Gastroesophageal sphincter (tissue), 4 donors: Measurements from ENCODE around the gene BIRC7. TPM values are rescaled to one million over a fixed set of nuclear protein-coding genes. Genes with fewer than 3 reads are reported as not detected.

Source experiments
- ATAC-seq: fragments of 150-250 bp; one replicate; pipeline ENCODE4 v1.9.1; 2016; ENCODE audit warnings: mild to moderate bottlenecking, moderate library complexity
- H3K27ac ChIP-seq, 4 donors: fragments of 200-600 bp; sonication (generic) in 3 of 4; 1 replicate in 3 of 4; 2 replicates in 1 of 4; pipeline ENCODE4 v1.5.1; 2016 to 2019
- H3K27me3 ChIP-seq: fragments of 200-600 bp; sonication (generic); one replicate; pipeline ENCODE4 v1.5.1; 2019
- H3K36me3 ChIP-seq, 2 donors: fragments of 200-600 bp; sonication (generic); one replicate each; pipeline ENCODE4 v1.5.1; 2019; ENCODE audit warnings: control low read depth in 1 of 2
- H3K4me1 ChIP-seq, 3 donors: fragments of 200-600 bp; sonication (generic); 1 replicate in 2 of 3; 2 replicates in 1 of 3; pipeline ENCODE4 v1.5.1; 2016 to 2019; ENCODE audit warnings: control low read depth in 2 of 3
- H3K4me3 ChIP-seq, 2 donors: fragments of 200-600 bp; sonication (generic); one replicate each; pipeline ENCODE4 v1.5.1; 2019; ENCODE audit warnings: mild to moderate bottlenecking in 1 of 2, moderate library complexity in 1 of 2
- H3K9me3 ChIP-seq, 3 donors: fragments of 200-600 bp; sonication (generic); one replicate each; pipeline ENCODE4 v1.5.1; 2017 to 2019; ENCODE audit warnings: control low read depth in 2 of 3
- CTCF ChIP-seq, 4 experiments: fragments of 200-600 bp in 2 of 4; fragments of 450-650 bp in 2 of 4; sonication (generic) in 1 of 4; IDR thresholded peaks; one replicate each; pipeline ENCODE4 v1.5.1; 2017 to 2019; ENCODE audit warnings: antibody characterized with exemption in 4 of 4, mild to moderate bottlenecking in 2 of 4, moderate library complexity in 2 of 4
- EP300 ChIP-seq: sonication (generic); formaldehyde crosslinking; IDR thresholded peaks from one replicate; pipeline ENCODE4 v1.6.1; 2017; ENCODE audit warnings: antibody characterized with exemption, mild to moderate bottlenecking
- POLR2A ChIP-seq, 2 donors: fragments of 450-650 bp; IDR thresholded peaks; one replicate each; pipeline ENCODE4 v1.6.1; 2017; ENCODE audit warnings: antibody characterized with exemption in 2 of 2, mild to moderate bottlenecking in 2 of 2, moderate library complexity in 1 of 2
- POLR2AphosphoS5 ChIP-seq: sonication (generic); formaldehyde crosslinking; IDR thresholded peaks from one replicate; pipeline ENCODE4 v1.6.1; 2017; ENCODE audit warnings: antibody characterized with exemption
- WGBS, 2 donors: methylation state at CpG; one replicate each; pipeline ENCODE4 v1.1.5; 2018; ENCODE audit warnings: low coverage in 1 of 2; 5-methylcytosine and 5-hydroxymethylcytosine counted together
- total RNA-seq, 4 donors: library from RNA; depleted of rRNA; stranded (reverse); fragments of >200 nt; gene quantifications; one replicate each; pipeline ENCODE4 v1.1.0, GENCODE V29; 2016

BIRC7 gene
- total RNA-seq, 4 donors from 2014 or later, result not detected

- WGBS, 2 donors, result 50 to 86% methylated on average over 2 to 3 of the region's 14 CpGs
- Histone ChIP-seq H3K27me3 (no peaks in the 10 kb centered on the region), H3K4me3 (no peak overlapping the region), H3K4me1 (no peaks in the 10 kb centered on the region), H3K36me3 (peaks cover 0 to 23% of the 10 kb centered on the region in 2 donors), H3K27ac (no peak overlapping the region), H3K9me3 (no peaks in the 10 kb centered on the region)
- TF ChIP-seq EP300, result no peak
- TF ChIP-seq POLR2AphosphoS5, result no peak
- TF ChIP-seq CTCF (IDR thresholded peaks at IDR 0.05), result no peak
- no peak for TF ChIP-seq POLR2A (IDR thresholded peaks at IDR 0.05)
- no peak for ATAC-seq
Observed at GRCh38 chr20:63191400-63191799, 44.3 kb upstream of the BIRC7 start.

- no peaks in the 10 kb centered on the region for H3K9me3 ChIP-seq
- no peaks in the 10 kb centered on the region for H3K27me3 ChIP-seq
- peaks cover 0 to 13% (median 0%) of the 10 kb centered on the region in 3 donors for H3K4me1 ChIP-seq
- WGBS, 2 donors, result 100% methylated on average over 1 of the region's 21 CpGs; no CpG with 5 or more reads in 1 of the 2 donors
- H3K36me3 ChIP-seq, result peaks cover 0 to 28% of the 10 kb centered on the region in 2 donors
- H3K27ac ChIP-seq, result no peak overlapping the region
- ATAC-seq, result no peak
- H3K4me3 ChIP-seq, result no peak overlapping the region
- no peak for TF ChIP-seq POLR2AphosphoS5
Observed at GRCh38 chr20:63192721-63193120, 43.0 kb upstream of the BIRC7 start.

- peaks cover 0 to 27% (median 0%) of the 10 kb centered on the region in 3 donors for H3K4me1 ChIP-seq
- no peak overlapping the region for H3K27ac ChIP-seq
- no peak for ATAC-seq
- H3K4me3 ChIP-seq, result no peak overlapping the region
- H3K27me3 ChIP-seq, result no peaks in the 10 kb centered on the region
- TF ChIP-seq POLR2A (IDR thresholded peaks at IDR 0.05) (no peak), POLR2AphosphoS5 (no peak), EP300 (no peak), CTCF (IDR thresholded peaks at IDR 0.05) (no peak)
- peaks cover 0 to 28% of the 10 kb centered on the region in 2 donors for H3K36me3 ChIP-seq
- no peaks in the 10 kb centered on the region for H3K9me3 ChIP-seq
- 63 to 88% methylated on average over 6 to 12 of the region's 14 CpGs for WGBS, 2 donors
Observed at GRCh38 chr20:63194007-63194796, 41.5 kb upstream of the BIRC7 start.

GRCh38 chr20:63194797-63195173, 40.9 kb upstream of the BIRC7 start:
- ATAC-seq, result no peak
- Histone ChIP-seq H3K36me3 (peaks cover 0 to 33% of the 10 kb centered on the region in 2 donors), H3K27ac (no peak overlapping the region), H3K4me3 (no peak overlapping the region), H3K27me3 (no peaks in the 10 kb centered on the region), H3K4me1 (peaks cover 0 to 33% (median 0%) of the 10 kb centered on the region in 3 donors), H3K9me3 (no peaks in the 10 kb centered on the region)
- 86 to 87% methylated on average over 2 to 4 of the region's 4 CpGs for WGBS, 2 donors
- TF ChIP-seq CTCF (IDR thresholded peaks at IDR 0.05), result no peak
- TF ChIP-seq EP300, result no peak
- TF ChIP-seq POLR2A (IDR thresholded peaks at IDR 0.05), result no peak
- TF ChIP-seq POLR2AphosphoS5, result no peak

GRCh38 chr20:63196768-63197470, 38.8 kb upstream of the BIRC7 start:
- Histone ChIP-seq H3K36me3 (peaks cover 0 to 54% of the 10 kb centered on the region in 2 donors), H3K9me3 (no peaks in the 10 kb centered on the region), H3K27me3 (no peaks in the 10 kb centered on the region), H3K4me3 (no peak overlapping the region), H3K4me1 (peaks cover 0 to 55% (median 0%) of the 10 kb centered on the region in 3 donors), H3K27ac (no peak overlapping the region)
- TF ChIP-seq EP300, result no peak
- TF ChIP-seq POLR2A (IDR thresholded peaks at IDR 0.05), result no peak
- no peak for TF ChIP-seq POLR2AphosphoS5
- TF ChIP-seq CTCF (IDR thresholded peaks at IDR 0.05), result no peak
- no peak for ATAC-seq
- WGBS, 2 donors, result 77 to 83% methylated on average over 1 to 7 of the region's 9 CpGs
